ENCODE data around the gene ING1. TPM values are rescaled to one million over a fixed set of nuclear protein-coding genes. Genes with fewer than 3 reads are reported as not detected.

ING1 gene
- total RNA-seq, 3 donors from 2014 or later: 21.0 to 26.1 (median 26.1) TPM

DNA sequence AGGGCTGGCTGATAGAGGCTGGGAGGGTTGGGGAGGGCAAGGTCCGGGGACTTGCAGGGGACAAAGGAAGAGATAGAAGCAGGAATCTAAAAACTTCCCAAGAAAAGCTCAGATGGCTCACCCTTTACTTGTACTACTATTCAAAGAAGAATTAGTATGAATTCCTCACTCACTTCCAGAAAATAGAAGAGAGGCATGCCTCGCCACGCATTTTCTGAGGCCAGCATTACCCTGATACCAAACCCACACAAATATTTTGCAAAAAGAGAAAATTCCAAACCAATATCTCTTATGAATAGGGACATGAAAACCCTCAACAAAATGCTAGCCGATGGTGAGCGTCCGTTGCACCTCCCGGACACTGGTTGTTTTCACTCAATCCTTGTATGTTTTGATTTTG is 54.0 kb downstream of the ING1 start:
- Histone ChIP-seq H3K27me3 (no peaks in the 10 kb centered on the region), H3K27ac (no peak overlapping the region), H3K9me3 (no peaks in the 10 kb centered on the region), H3K4me3 (no peak overlapping the region), H3K4me1 (no peaks in the 10 kb centered on the region), H3K36me3 (no peaks in the 10 kb centered on the region)
- DNase-seq (ENCODE audit: low spot score in 2 of 2): no peak
- TF ChIP-seq POLR2A (IDR thresholded peaks at IDR 0.05) (no peak), POLR2AphosphoS5 (IDR thresholded peaks at IDR 0.05) (no peak)
- TF ChIP-seq, protein P1, sequence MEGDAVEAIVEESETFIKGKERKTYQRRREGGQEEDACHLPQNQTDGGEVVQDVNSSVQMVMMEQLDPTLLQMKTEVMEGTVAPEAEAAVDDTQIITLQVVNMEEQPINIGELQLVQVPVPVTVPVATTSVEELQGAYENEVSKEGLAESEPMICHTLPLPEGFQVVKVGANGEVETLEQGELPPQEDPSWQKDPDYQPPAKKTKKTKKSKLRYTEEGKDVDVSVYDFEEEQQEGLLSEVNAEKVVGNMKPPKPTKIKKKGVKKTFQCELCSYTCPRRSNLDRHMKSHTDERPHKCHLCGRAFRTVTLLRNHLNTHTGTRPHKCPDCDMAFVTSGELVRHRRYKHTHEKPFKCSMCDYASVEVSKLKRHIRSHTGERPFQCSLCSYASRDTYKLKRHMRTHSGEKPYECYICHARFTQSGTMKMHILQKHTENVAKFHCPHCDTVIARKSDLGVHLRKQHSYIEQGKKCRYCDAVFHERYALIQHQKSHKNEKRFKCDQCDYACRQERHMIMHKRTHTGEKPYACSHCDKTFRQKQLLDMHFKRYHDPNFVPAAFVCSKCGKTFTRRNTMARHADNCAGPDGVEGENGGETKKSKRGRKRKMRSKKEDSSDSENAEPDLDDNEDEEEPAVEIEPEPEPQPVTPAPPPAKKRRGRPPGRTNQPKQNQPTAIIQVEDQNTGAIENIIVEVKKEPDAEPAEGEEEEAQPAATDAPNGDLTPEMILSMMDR (IDR thresholded peaks at IDR 0.05): no peak
- intact Hi-C loops (cut with DNase I; ENCODE audit: low total_unique reads): no loop called here

DNA sequence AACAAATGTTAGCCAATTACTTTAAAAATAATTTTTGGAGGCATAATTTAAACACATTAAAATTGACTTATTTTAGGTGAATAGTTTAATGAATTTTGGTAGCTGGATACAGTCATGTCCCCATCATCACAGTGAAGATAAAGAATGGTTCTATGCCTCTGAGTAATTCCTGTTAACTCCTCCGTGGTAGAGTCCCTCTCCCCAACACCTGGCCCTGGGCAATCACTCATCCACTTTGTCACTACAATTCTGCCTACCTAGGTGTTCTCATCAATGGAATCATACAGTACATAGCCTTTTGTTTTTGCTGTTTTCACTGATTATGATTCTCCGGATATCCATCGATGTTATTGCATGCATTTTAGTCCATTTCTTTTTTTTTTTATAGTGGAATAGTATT is 55.6 kb downstream of the ING1 start:
- intact Hi-C loops (cut with DNase I; ENCODE audit: low total_unique reads): no loop called here
- TF ChIP-seq POLR2A (IDR thresholded peaks at IDR 0.05) (no peak), POLR2AphosphoS5 (IDR thresholded peaks at IDR 0.05) (no peak)
- TF ChIP-seq, protein P1 (IDR thresholded peaks at IDR 0.05): no peak
- H3K9me3 ChIP-seq: no peaks in the 10 kb centered on the region
- DNase-seq (ENCODE audit: low spot score in 2 of 2): no peak
- H3K4me1 ChIP-seq: no peaks in the 10 kb centered on the region
- no peak overlapping the region for H3K4me3 ChIP-seq
- H3K27me3 ChIP-seq: no peaks in the 10 kb centered on the region
- no peaks in the 10 kb centered on the region for H3K36me3 ChIP-seq
- H3K27ac ChIP-seq: no peak overlapping the region

DNA sequence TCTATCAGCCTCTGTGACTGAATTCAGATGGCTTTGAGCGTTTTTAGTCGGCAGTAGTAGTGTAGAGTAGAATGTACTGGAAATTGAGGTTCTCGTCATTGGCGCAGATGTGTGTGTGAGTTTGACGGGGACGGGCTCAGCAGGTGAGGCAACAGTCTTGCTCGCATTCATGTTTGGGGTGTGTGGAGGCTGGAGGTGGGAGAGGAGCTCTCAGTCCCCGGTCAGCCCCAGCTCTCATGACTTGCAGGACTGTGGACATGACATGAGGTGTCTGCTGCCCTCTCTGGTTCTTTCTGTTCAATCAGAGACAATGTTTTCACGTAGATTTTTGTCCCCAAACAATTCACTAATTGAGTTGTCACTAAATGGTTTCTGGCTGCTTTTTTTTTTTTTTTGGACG is 57.2 kb downstream of the ING1 start:
- no peaks in the 10 kb centered on the region for H3K36me3 ChIP-seq
- intact Hi-C loops (cut with DNase I; ENCODE audit: low total_unique reads): no loop called here
- no peak overlapping the region for H3K4me3 ChIP-seq
- DNase-seq (ENCODE audit: low spot score in 2 of 2): no peak
- TF ChIP-seq POLR2AphosphoS5 (IDR thresholded peaks at IDR 0.05): no peak
- TF ChIP-seq, protein P1 (IDR thresholded peaks at IDR 0.05): no peak
- TF ChIP-seq POLR2A (IDR thresholded peaks at IDR 0.05): no peak
- no peaks in the 10 kb centered on the region for H3K9me3 ChIP-seq
- no peaks in the 10 kb centered on the region for H3K4me1 ChIP-seq
- H3K27me3 ChIP-seq: no peaks in the 10 kb centered on the region
- no peak overlapping the region for H3K27ac ChIP-seq

DNA sequence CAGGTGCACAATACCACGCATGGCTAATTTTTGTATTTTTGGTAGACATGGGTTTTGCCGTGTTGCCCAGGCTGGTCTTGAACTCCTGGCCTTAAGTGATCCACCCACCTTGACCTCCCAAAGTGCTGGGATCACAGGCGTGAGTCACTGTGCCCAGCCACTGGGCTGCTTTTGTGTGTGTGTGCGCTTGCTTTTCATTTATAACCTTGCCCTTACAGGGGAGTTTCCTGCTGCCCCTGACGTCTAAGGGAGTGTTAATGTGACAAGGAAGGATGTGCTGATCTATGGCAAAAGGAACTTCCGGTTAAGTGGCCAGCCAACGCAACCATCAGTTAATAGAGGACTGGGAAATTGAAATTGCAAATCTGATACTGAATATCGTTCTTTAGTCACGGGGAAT is 57.7 kb downstream of the ING1 start:
- H3K4me3 ChIP-seq: no peak overlapping the region
- TF ChIP-seq POLR2A (IDR thresholded peaks at IDR 0.05) (no peak), POLR2AphosphoS5 (IDR thresholded peaks at IDR 0.05) (no peak)
- TF ChIP-seq, protein P1 (IDR thresholded peaks at IDR 0.05): no peak
- peak overlapping the region in 1 of 2 donors; percentile 58 for H3K27ac ChIP-seq
- no peaks in the 10 kb centered on the region for H3K9me3 ChIP-seq
- intact Hi-C loops (cut with DNase I; ENCODE audit: low total_unique reads): no loop called here
- no peaks in the 10 kb centered on the region for H3K4me1 ChIP-seq
- H3K36me3 ChIP-seq: no peaks in the 10 kb centered on the region
- DNase-seq (ENCODE audit: low spot score in 2 of 2): no peak
- no peaks in the 10 kb centered on the region for H3K27me3 ChIP-seq

DNA sequence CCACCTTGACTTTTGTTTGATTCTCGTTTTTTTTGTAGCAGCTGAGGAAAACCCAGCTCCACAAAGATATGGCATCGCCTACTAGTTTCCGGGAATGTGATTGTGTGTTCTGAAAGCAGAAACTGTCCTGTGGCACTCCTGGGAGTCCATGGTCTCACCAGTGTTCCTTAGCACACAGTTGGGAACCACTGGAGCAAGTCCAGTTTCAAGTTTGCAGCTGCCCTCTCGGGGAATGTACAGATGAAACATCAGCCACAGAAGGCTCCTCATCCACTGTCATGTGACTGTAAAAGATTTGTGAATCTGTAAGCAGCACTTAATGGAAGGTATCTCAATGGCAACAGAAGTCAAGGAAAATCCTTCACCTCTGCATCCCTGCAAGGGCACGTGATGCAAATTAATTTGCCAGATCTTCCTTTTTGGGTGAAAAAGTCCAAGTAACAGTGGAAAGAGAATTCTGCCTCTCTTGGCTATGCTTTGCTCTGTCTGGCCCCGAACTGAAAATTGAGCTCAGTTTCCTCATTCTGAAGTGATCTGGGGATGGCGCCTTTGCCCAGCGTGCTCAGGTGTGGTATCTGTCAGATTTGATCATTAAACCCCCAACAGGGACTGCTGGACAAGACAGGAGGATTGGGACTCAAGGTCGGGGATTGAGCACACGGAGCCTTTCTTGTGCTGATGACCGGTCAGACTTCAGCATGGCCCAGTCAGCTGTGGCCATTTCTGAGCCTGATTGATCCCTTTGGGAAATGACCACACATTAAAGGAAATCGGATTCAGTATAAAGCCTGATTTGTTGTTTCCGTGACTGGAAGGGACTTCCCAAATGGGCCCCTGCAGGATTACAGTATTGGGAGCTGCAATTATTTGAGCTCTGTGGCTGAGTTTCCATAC is 58.8 kb downstream of the ING1 start:
- no peak for DNase-seq (ENCODE audit: low spot score in 2 of 2)
- peak overlapping the region in 1 of 2 donors; percentile 14 for H3K27ac ChIP-seq
- TF ChIP-seq POLR2AphosphoS5 (IDR thresholded peaks at IDR 0.05) (no peak), POLR2A (IDR thresholded peaks at IDR 0.05) (no peak)
- TF ChIP-seq, protein P1 (IDR thresholded peaks at IDR 0.05): no peak
- H3K9me3 ChIP-seq: no peaks in the 10 kb centered on the region
- H3K4me3 ChIP-seq: no peak overlapping the region
- intact Hi-C loops (cut with DNase I; ENCODE audit: low total_unique reads): no loop called here
- no peaks in the 10 kb centered on the region for H3K27me3 ChIP-seq
- no peaks in the 10 kb centered on the region for H3K36me3 ChIP-seq
- no peaks in the 10 kb centered on the region for H3K4me1 ChIP-seq

All from breast epithelium (tissue), 4 donors.